Right ventricle myocardium inferior (tissue), 1 donor: ENCODE results near the gene ULBP3. TPM values are rescaled to one million over a fixed set of nuclear protein-coding genes. Genes with fewer than 3 reads are reported as not detected.

Source experiments
- ATAC-seq: fragments of 200-7000 bp; cut with Tn5 transposase; one replicate; pipeline ENCODE4 v1.9.1; 2020; ENCODE audit warnings: mild to moderate bottlenecking, moderate library complexity
- DNase-seq: peaks from one replicate; pipeline ENCODE4 v3.0.0; 2021; ENCODE audit errors: missing footprints
- intact Hi-C: fragments of 100-400 bp; cut with DNase I; formaldehyde crosslinking; loops from one replicate; pipeline ENCODE4 v1.11.0; 2022
- total RNA-seq: library from RNA; stranded (reverse); fragmentation: NEBNext Ultra II Directional; extraction: Animal tissue kit (Norgen Biotek cat#: 25700); gene quantifications from one replicate; pipeline ENCODE4 v1.2.1, GENCODE V29; 2021
- donor health status: DM: no; HTN: yes; CAD: no; lungs with severe emphysema.

ULBP3 gene
- total RNA-seq, 1 donor from 2014 or later: 1.4 TPM

- ATAC-seq: peak; percentile 23
- DNase-seq: no peak
- intact Hi-C loops: no loop called here
These were observed 20.8 kb downstream of the ULBP3 start for GRCh38 chr6:150048099-150048498.

DNA sequence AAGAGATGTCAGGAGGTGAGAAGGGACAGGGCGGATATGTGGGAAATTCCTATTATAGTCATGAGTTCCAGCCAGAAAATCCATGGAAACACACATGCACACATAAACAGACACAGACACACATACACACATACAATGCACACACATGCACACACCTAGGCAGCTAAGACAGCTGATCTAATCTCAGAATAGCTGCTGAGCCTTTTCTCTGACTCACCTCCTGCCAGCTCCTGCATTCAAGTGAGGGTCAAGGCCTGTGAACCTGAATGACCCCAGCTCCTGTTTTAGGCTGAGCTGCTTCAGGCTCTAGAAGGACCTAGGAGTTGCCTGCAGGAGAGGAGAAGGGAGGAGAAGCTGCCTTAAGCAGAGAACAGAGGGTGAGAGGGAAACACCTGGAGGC is 22.0 kb downstream of the ULBP3 start:
- no peak for ATAC-seq

DNA sequence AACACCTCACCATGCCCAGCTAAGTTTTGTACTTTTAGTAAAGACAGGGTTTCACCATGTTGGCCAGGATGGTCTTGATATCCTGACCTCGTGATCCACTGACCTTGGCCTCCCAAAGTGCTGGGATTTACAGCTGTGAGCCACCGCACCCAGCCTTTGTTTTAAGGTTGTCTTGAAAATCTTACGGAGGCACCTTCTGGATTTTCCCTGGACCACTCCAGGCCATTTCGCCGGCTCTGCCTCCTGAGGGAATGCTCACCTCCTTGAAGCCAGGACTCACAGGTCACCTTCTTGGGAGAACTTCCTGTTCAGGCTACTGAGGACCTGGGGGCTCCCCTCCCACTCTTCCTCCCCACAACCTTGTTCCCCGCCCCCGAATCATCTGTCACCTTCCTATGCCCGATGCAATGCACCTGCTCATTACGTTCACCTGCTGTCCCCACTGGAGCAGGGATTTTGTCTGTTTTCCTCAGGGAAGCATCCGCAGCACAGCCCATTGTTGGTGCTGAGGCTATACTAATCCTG is 24.2 kb downstream of the ULBP3 start:
- ATAC-seq (no peak), DNase-seq (no peak)
- intact Hi-C loops: no loop called here

More for the DNA sequence above, 22.0 kb downstream of the ULBP3 start:
- intact Hi-C loops: no loop called here
- DNase-seq: no peak

- ATAC-seq: no peak
- intact Hi-C loops: no loop called here
- DNase-seq: no peak
These were observed 25.2 kb downstream of the ULBP3 start for GRCh38 chr6:150043501-150044412.

- intact Hi-C loops: no loop called here
- ATAC-seq (no peak), DNase-seq (no peak)
These were observed 25.8 kb downstream of the ULBP3 start for GRCh38 chr6:150043096-150043495.

DNA sequence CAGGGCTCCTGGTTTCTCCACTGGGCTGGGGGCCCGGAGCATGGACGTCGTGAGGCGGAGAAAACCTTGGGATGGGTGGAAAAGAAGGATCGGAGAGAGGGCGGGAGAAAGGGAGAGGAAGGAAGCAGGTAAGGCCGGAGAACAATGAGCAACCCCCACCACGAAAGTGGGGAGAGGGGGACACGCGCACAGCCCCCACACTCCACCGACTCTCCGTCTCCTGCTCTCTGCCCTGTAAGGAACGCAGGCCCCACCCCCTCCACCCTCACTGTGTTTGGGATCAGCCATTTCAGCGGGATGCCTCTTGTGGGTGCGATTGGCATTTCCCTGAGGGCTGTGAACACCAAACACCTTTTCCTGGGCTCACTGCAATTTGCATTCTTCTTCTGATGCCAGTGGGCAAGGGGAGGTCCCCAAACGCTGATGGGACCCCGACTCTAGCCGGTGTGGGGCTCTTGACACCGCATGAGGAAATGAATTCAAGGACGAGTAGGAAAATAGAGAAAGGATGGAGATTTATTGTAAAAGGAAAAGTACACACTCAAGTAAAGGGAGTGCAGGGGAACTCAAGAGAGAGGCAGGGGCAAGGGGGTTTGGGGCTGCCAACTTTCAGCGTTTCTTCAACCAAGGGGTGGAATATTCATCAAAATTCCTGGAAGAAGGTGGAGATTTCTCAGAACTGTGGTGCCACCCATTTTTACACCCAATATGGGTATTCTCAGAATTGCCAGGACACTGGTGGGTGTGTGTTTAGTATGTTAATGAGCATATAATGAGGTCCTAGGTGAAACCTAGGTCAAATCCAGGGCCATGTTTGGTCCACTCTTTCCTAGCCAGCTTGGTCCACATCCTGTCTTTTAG is 30.5 kb downstream of the ULBP3 start:
- intact Hi-C loops: no loop called here
- ATAC-seq: no peak
- DNase-seq: peak; percentile 44

DNA sequence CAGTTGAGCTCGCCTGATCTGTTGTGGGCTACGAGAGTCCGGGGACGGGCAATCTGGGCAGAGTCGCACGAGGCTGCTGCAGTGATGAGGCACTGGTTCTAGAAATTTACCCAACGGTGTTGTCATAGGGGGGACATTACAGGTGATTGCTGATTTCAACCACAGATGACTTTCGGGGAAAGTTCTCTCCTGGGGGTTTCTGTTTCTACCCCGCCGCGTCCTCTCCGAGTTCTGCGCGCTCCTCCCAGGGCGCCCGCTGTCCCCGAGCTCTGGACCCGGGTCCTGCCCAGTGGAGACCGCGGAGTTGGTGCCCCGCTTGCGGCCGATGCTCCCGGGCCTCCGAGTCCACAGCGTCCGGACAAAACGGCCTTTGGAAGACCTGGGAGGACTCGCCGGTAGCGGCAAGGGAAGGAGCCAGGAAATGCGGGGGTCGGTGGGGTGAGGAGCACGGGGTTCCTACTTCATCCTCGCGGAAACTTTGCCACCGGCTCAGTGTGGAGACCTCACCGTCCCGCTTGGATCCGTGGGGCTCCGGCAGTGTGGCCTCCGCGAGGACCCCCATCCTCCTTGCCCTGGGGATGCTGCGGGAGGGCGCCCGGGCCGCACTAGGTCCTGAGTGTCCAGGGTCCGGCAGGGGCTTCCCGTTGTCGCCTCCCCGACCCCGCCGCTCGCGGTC is 31.3 kb downstream of the ULBP3 start:
- peak; percentile 55 for DNase-seq
- ATAC-seq: peak; percentile 23
- intact Hi-C loops: no loop called here

DNA sequence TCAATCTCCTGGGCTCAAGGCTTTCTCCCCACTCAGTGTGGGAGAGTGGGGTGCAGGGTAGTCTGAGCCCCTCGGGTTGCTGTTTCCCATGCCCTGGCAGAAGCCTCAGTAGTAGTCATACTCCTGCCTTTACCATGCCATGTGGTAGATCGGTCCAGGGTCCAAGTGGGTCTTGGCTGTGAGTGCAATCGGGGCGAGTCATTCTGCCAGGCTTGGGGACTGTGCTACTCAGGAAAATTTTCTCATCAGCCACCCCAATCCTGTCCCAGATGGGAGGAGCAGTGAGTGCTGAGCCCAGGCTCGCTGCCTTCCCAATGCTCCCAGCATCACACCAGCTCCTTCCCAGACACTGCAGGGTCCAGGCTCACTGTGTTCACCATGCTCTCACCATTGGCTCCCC is 32.8 kb downstream of the ULBP3 start:
- ATAC-seq (no peak), DNase-seq (no peak)
- intact Hi-C loops: no loop called here

DNA sequence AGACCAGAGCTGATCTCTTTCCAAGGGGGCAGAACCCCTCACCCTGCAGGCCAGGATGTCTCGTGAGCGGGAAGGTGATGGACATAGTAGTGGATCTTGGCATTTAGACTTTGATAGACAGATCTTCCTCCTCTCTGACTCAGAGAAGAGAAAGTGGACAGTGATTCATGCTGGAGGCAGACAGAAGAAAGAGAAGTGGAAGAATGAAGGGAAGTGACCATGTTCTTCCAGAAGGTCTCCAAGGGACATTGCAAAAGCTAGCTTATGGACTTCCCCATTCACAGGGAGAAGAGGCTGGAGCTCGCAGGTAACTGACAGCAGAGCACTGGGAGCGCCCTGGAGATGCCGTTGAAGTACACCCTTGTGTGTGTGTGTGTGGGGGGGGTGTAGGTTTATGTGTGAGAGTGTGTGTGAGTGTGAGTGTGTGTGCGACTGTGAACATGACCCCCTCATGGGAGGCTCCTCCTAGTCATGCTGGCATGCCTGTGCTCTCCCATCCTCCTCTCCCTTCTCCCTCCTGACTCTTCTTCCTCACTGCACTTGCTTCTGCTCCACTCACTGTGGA is 35.6 kb downstream of the ULBP3 start:
- no peak for ATAC-seq
- DNase-seq: no peak
- intact Hi-C loops: no loop called here

GRCh38 chr6:150032598-150032997 is 36.3 kb downstream of the ULBP3 start:
- intact Hi-C loops: no loop called here
- ATAC-seq: no peak
- no peak for DNase-seq

- ATAC-seq: no peak
- intact Hi-C loops: no loop called here
- no peak for DNase-seq
These were observed 38.3 kb downstream of the ULBP3 start for GRCh38 chr6:150030611-150031010.

DNA sequence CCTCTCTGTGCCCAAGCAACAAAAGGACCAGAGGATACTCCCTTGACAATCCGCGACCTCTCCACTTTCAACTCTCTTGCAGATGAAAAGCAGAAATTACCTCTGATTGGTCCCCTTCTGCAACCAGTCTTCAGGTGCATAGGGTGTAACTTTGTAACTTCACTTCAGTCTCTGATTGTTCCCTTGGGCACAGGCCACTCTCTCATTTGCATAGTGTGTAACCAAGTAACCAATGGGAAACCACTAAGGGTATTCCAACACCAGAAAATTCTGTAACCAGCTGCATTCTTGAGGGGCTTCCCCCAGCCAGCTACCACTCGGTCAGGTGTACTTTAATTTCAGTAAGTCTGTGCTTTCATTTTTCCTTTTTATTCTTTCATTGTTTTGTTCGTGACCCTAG is 39.2 kb downstream of the ULBP3 start:
- ATAC-seq (no peak), DNase-seq (no peak)
- intact Hi-C loops: no loop called here

DNA sequence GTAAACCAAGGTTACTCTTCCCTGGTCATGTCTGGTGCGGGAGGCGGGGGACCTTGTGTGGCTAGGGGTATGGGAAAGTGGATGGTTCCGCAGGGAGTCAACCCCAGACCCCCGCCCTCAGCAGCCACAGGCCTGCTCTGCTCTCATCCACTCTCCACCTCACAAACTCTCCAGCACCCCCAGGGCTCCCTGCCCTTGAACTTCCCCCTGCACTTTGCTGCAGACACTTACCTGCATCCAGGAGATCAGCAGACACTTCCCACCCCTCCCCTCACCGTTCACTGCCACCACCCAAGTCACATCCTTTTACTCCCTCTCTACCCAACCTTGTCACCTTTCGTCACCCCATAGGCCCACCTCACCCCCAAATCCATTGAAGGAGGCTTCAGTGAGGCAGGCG is 39.6 kb downstream of the ULBP3 start:
- intact Hi-C loops: no loop called here
- DNase-seq (no peak), ATAC-seq (no peak)

GRCh38 chr6:150028799-150029198 is 40.1 kb downstream of the ULBP3 start:
- no peak for DNase-seq
- ATAC-seq: no peak
- intact Hi-C loops: no loop called here

DNA sequence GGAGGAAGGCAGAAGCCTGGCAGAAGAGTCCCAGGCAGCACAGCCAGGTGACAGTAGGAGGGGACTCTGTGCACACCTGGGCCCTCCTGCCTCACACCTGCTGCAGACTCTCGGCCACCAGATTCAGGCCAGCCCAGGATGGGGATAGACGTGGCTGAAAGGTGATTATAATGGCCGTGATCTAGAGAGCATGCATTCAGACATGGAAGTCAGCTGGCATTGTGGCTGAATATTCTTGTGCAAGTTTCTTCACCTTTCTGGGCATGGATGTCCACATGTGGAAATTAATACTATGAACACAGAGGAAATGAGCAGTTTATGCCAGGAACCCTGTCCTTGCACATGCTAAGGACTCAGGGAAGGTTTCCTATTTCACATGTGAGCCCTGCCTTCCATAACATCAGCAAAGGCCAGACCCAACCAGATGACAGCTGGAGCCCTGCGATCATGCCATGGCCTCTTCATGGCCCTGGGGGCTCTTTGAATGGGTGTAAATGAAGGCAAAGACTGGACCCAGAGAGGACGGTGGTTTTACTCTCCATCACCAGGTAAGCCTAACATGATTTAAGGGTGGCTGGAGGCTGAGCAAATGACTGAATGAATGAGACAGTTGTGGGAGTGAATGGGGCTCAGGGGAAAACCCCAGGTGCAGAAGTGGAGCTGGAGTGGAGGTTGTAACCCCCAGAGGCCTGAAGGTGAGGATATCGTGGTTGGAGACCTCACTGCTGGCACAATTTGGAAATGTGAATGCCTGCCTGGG is 40.9 kb downstream of the ULBP3 start:
- no peak for DNase-seq
- intact Hi-C loops: no loop called here
- ATAC-seq: no peak

DNA sequence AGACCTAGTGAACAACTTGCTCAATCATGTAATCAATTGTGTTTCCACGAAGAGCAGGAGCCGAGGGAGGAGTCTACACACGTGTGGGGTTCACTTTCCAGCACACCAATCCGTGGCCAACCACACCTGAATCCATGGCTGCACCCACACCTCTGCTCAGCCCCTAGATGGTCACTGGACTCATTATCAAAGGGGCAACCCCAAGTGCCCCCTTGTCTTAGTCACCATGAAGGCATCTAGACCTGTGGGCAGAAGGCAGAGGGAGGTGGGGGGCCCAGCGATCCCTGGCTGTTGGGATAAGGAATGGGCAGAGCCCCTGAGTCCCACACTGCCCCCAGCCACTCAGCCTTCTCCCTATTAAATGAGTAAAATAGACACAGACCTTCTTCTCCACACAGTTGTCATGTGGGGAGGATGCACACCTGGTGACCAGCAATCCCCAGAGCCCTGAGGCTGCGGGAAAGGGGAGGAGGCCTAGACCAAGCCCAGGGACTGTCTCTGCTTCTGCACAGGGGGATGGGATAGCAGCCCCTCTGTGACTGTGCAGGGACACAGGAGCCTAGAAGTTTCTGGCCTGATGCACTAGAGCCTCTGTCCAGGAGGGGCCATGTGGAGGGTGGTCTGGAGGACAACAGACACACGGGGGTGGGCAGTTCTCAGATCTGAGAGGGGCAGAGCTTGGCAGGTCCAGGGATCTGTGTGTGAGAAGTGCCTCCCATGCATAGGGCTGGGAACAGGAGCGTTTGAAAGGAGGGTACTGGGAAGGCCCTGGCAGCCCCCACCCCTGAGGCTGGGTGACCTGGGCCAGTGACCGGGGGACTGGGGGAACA is 41.7 kb downstream of the ULBP3 start:
- ATAC-seq (no peak), DNase-seq (no peak)
- intact Hi-C loops: no loop called here

DNA sequence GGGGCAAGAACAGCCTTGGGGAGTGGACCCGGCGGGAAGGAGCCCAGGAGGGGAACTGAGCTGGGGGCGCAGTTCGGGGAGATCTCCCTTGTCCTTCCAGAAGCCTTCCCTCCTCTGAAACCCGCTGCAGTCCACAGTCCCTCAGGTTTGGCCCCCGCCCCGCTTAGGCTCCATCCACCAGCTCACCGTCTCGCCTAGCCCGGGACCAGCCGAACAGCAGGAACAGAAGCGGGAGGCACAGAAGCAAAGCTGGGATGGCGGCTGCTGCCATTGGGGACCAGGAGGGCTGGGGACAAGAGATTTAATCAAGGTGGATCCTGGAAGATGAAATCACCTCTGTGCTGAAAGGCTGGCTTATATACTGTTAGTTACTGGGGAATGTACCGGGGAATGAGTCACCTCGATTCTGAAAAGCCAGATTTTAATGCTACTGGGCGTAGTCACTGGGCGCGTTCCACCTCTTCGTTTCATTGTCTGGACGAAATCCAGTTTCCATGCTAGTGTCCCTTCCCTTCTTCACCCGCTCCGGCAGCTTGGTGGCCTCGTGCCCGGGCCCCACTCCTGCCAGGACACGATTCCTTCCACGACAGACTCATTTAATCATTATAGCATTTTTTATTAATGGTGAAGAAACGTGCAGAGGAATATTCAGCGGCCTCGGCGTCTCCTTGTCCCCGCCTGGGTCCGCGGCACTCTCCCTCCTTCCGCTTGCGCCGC is 43.6 kb downstream of the ULBP3 start, which contains the start of gene RAET1L:
TSS of gene RAET1L (minus strand) at position 332 of the 717 bp plus-strand sequence. CDS start at position 271, 61 bp downstream.
- ATAC-seq (peak; percentile 39), DNase-seq (no peak)
- intact Hi-C loops: no loop called here
